GM12878 (cell line): ENCODE measurements around the gene SPATA9. TPM values are rescaled to one million over a fixed set of nuclear protein-coding genes. Genes with fewer than 3 reads are reported as not detected.

Source experiments
- ATAC-seq: fragments of 200-7000 bp; cut with Tn5 transposase; 3 replicates; pipeline ENCODE4 v1.9.1; 2020; ENCODE audit warnings: mild to moderate bottlenecking, moderate library complexity
- BruUV-seq: library from RNA; stranded (reverse); fragments of 400-500 nt; replicated peaks from 2 replicates; lab custom pipeline; 2021; lab: Mats Ljungman, UMichigan
- CTCF ChIA-PET: fragments of 300-600 bp; sonication (Branson Sonifier 250); formaldehyde crosslinking; extraction: SDS; loops from one replicate; lab custom pipeline; 2021; ENCODE audit warnings: inconsistent platforms; lab: Yijun Ruan, JAX
- POLR2A ChIA-PET: fragments of 350-600 bp; formaldehyde crosslinking; extraction: SDS; loops from one replicate; lab custom pipeline; 2021; ENCODE audit warnings: inconsistent platforms; lab: Charles Lee
- RAD21 ChIA-PET: fragments of 300-600 bp; sonication (Branson Sonifier 250); formaldehyde crosslinking; loops from one replicate; lab custom pipeline; 2023; ENCODE audit warnings: antibody characterized with exemption; ENCODE audit not compliant: unreplicated experiment; lab: Charles Lee
- SMC1A ChIA-PET: fragments of 300-600 bp; sonication (Branson Sonifier 250); formaldehyde crosslinking; loops from one replicate; lab custom pipeline; 2023; ENCODE audit not compliant: unreplicated experiment, uncharacterized antibody; lab: Charles Lee
- DNase-seq: peaks from one replicate; pipeline ENCODE4 v3.0.0-alpha.2; 2011; ENCODE audit warnings: low read depth, low spot score
- FAIRE-seq: peaks from 3 replicates; lab custom pipeline; 2011; peaks lifted over from hg19 to GRCh38; lab: Jason Lieb, UNC
- H2AFZ ChIP-seq: 2 replicates; pipeline ENCODE4 v1.6.0; 2011; ENCODE audit warnings: low read depth, low read length, control low read depth; ENCODE audit not compliant: control insufficient read depth
- H3K27ac ChIP-seq: 2 replicates; pipeline ENCODE4 v1.5.1; 2011; ENCODE audit warnings: control low read depth; ENCODE audit not compliant: control insufficient read depth, insufficient read depth
- H3K27me3 ChIP-seq, 2 experiments: replicated peaks in 1 of 2; 2 replicates each; pipeline versions ENCODE4 v1.6.0 to v1.6.1; 2011; ENCODE audit warnings: low read length in 1 of 2; ENCODE audit not compliant: control insufficient read depth in 2 of 2, insufficient read depth in 2 of 2
- H3K36me3 ChIP-seq, 2 experiments: 2 replicates each; pipeline ENCODE4 v1.5.1; 2011; ENCODE audit warnings: low read length in 1 of 2; ENCODE audit not compliant: control insufficient read depth in 2 of 2, insufficient read depth in 2 of 2
- H3K4me1 ChIP-seq: 2 replicates; pipeline ENCODE4 v1.6.1; 2011; ENCODE audit warnings: mild to moderate bottlenecking, low read length, moderate library complexity, mixed read lengths; ENCODE audit not compliant: control insufficient read depth, insufficient read depth
- H3K4me2 ChIP-seq: 2 replicates; pipeline ENCODE4 v1.6.0; 2011; ENCODE audit warnings: control low read depth; ENCODE audit not compliant: control insufficient read depth, insufficient read depth
- H3K4me3 ChIP-seq: fragments of 200-600 bp; sonication (generic); 2 replicates; pipeline ENCODE4 v1.5.1; 2016
- H3K79me2 ChIP-seq: 2 replicates; pipeline ENCODE4 v1.6.0; 2011; ENCODE audit warnings: low read length; ENCODE audit not compliant: control insufficient read depth, insufficient read depth
- H3K9ac ChIP-seq: 2 replicates; pipeline ENCODE4 v1.8.0; 2011; ENCODE audit warnings: low read length, control low read depth, mixed read lengths; ENCODE audit not compliant: control insufficient read depth, insufficient read depth
- H3K9me3 ChIP-seq: replicated peaks from 3 replicates; pipeline ENCODE4 v1.5.1; 2011; ENCODE audit warnings: mild to moderate bottlenecking, low read length; ENCODE audit not compliant: control insufficient read depth, insufficient read depth
- H4K20me1 ChIP-seq: 2 replicates; pipeline ENCODE4 v1.6.0; 2011; ENCODE audit not compliant: control insufficient read depth, insufficient read depth
- FOXK2 ChIP-seq: fragments of 450-650 bp; IDR thresholded peaks from 2 replicates; pipeline ENCODE4 v1.6.1; 2017; ENCODE audit warnings: mild to moderate bottlenecking, moderate library complexity
- KAT2A ChIP-seq: conservative IDR thresholded peaks from 2 replicates; pipeline ENCODE4 v1.6.1; 2011; ENCODE audit warnings: low read depth, low read length; ENCODE audit not compliant: control insufficient read depth
- NKRF ChIP-seq: fragments of 450-650 bp; conservative IDR thresholded peaks from 2 replicates; pipeline ENCODE4 v1.6.1; 2017; ENCODE audit warnings: mild to moderate bottlenecking, moderate library complexity
- NR2F1 ChIP-seq: fragments of 450-650 bp; conservative IDR thresholded peaks from 2 replicates; pipeline ENCODE4 v1.6.1; 2017; ENCODE audit warnings: mild to moderate bottlenecking
- PAX8 ChIP-seq: fragments of 450-650 bp; IDR thresholded peaks from 2 replicates; pipeline ENCODE4 v1.6.1; 2017; ENCODE audit warnings: mild to moderate bottlenecking, moderate library complexity
- PML ChIP-seq: IDR thresholded peaks from 2 replicates; pipeline ENCODE4 v1.6.1; 2012; ENCODE audit warnings: low read length, inconsistent platforms
- PRDM15 ChIP-seq: fragments of 450-650 bp; formaldehyde crosslinking; IDR thresholded peaks from 2 replicates; pipeline ENCODE4 v1.4.0; 2020; ENCODE audit warnings: mild to moderate bottlenecking, moderate library complexity
- TBL1XR1 ChIP-seq: IDR thresholded peaks from 2 replicates; pipeline ENCODE4 v1.6.1; 2012; ENCODE audit warnings: low read depth, low read length, improper control_type of control experiment
- YBX1 ChIP-seq: fragments of 450-650 bp; IDR thresholded peaks from 2 replicates; pipeline ENCODE4 v1.6.1; 2016; ENCODE audit warnings: antibody characterized with exemption
- ZBED1 ChIP-seq: IDR thresholded peaks from 2 replicates; pipeline ENCODE4 v1.6.1; 2016; ENCODE audit warnings: borderline replicate concordance
- WGBS: methylation state at CpG from one replicate; pipeline ENCODE4 v1.1.6; 2016; ENCODE audit warnings: low lambda C conversion rate; ENCODE audit not compliant: insufficient replicate concordance, insufficient coverage; ENCODE audit errors: missing lambda C conversion rate; 5-methylcytosine and 5-hydroxymethylcytosine counted together
- in situ Hi-C: fragments of 300-500 bp; cut with MboI; formaldehyde crosslinking; loops from 9 replicates; pipeline ENCODE4 v1.14.3; 2018; ENCODE audit warnings: mixed read lengths
- intact Hi-C: fragments of 100-400 bp; cut with micrococcal nuclease; formaldehyde crosslinking; loops from one replicate; pipeline ENCODE4 v1.14.2; 2022; ENCODE audit not compliant: unreplicated experiment
- polyA plus RNA-seq, 11 experiments: library from polyadenylated mRNA; depleted of rRNA in 4 of 11; unstranded in 6 of 11; stranded (reverse) in 5 of 11; fragments of >200 nt; fragmentation: Nextera tagmentation in 4 of 11; fragmentation: Illumina TruSeq in 1 of 11; extraction: Ambion mirVana in 4 of 11; extraction: Trizol in 1 of 11; gene quantifications; 1 replicate in 1 of 11; 2 replicates in 10 of 11; pipeline versions ENCODE4 v1.2.1 to v1.2.3, GENCODE V29; 2011 to 2016; ENCODE audit warnings: inconsistent platforms in 2 of 11, missing spikeins in 2 of 11, low read depth in 1 of 11
- total RNA-seq, 4 experiments: library from RNA; depleted of rRNA in 3 of 4; stranded (reverse); fragments of >200 nt in 3 of 4; fragmentation: Illumina TruSeq in 1 of 4; extraction: Trizol in 1 of 4; gene quantifications; 2 replicates each; pipeline versions ENCODE4 v1.2.1 to v1.2.3, GENCODE V29; 2013 to 2021

The SPATA9 gene
- total and polyA plus RNA-seq, 10 of the 15 experiments (the other 5 are each of a cell fraction or from before 2014, with no cell fraction given), result 0.11 to 0.49 (median 0.16) TPM; not detected in 1

- H3K4me3 ChIP-seq, result no peak overlapping the region
- SMC1A ChIA-PET, result interaction anchor here (0.7 to 5.1 kb wide), 6 partner anchors 12 to 179 kb away, joined by 3 to 22 read pairs (median 5); no protein-coding TSS in a partner anchor
- ATAC-seq (no peak), FAIRE-seq (no peak), DNase-seq (no peak)
- H3K9me3 ChIP-seq, result no peaks in the 10 kb centered on the region
- in situ Hi-C loops, result no loop called here
- intact Hi-C loops, result no loop called here
- no peaks in the 10 kb centered on the region for H3K79me2 ChIP-seq
- no peak overlapping the region for H3K27ac ChIP-seq
- H3K9ac ChIP-seq, result no peak overlapping the region
- TF ChIP-seq TBL1XR1 (no peak), PRDM15 (CRISPR knock-in tag) (no peak), KAT2A (no peak), NR2F1 (no peak), YBX1 (no peak), NKRF (no peak), ZBED1 (no peak), PAX8 (no peak), PML (no peak), FOXK2 (no peak)
- no peaks in the 10 kb centered on the region for H3K36me3 ChIP-seq
- H3K27me3 ChIP-seq, result no peaks in the 10 kb centered on the region
- BruUV-seq, result no TSS peak
- WGBS, result 95% methylated on average over 1 of the region's 1 CpG
- CTCF ChIA-PET, result interaction anchor here (0.7 to 8.5 kb wide), 5 partner anchors 9 to 114 kb away, joined by 3 to 177 read pairs (median 3); partner anchors contain the start of gene RFESD
- H3K4me1 ChIP-seq, result no peaks in the 10 kb centered on the region
- no peaks in the 10 kb centered on the region for H4K20me1 ChIP-seq
- RAD21 ChIA-PET, result interaction anchor here (1.0 to 1.5 kb wide), 2 partner anchors 49 to 181 kb away, joined by 3 read pairs; no protein-coding TSS in a partner anchor
- H2AFZ ChIP-seq, result no peak overlapping the region
- POLR2A ChIA-PET, result no interaction called here
- no peak overlapping the region for H3K4me2 ChIP-seq
Observed at GRCh38 chr5:95668728-95669127, 14.1 kb downstream of the SPATA9 start.
